SK-N-SH (cell line): ENCODE data around the gene STRA8. TPM values are rescaled to one million over a fixed set of nuclear protein-coding genes. Genes with fewer than 3 reads are reported as not detected.

Source experiments
- CTCF ChIA-PET: fragments of 300-600, 350-600 bp; formaldehyde crosslinking; extraction: SDS; loops from one replicate; lab custom pipeline; 2021; lab: Yijun Ruan, JAX
- POLR2A ChIA-PET: fragments of 350-600 bp; sonication (Branson Sonifier 250); formaldehyde crosslinking; extraction: SDS; loops from one replicate; lab custom pipeline; 2020; ENCODE audit warnings: antibody characterized with exemption, inconsistent platforms; lab: Yijun Ruan, JAX
- DNase-seq: peaks from one replicate; pipeline ENCODE4 v3.0.0; 2012
- H2AFZ ChIP-seq: fragments of 200-600 bp; sonication (generic); 2 replicates; pipeline ENCODE4 v1.8.1; 2016; ENCODE audit warnings: antibody characterized with exemption, mild to moderate bottlenecking, low read depth
- H3F3A ChIP-seq: fragments of 200-600 bp; sonication (generic); replicated peaks from 2 replicates; pipeline ENCODE3; 2016; ENCODE audit warnings: antibody characterized with exemption, mild to moderate bottlenecking; ENCODE audit not compliant: insufficient read depth
- H3K27ac ChIP-seq, 2 experiments: fragments of 200-500 bp in 1 of 2; fragments of 200-600 bp in 1 of 2; sonication (Bioruptor generic) in 1 of 2; sonication (generic), shearing (Covaris generic) in 1 of 2; 2 replicates each; pipeline versions ENCODE4 v1.5.1 to v1.6.1; 2014 to 2016; ENCODE audit warnings: low read depth in 2 of 2, inconsistent platforms in 1 of 2, low read length in 1 of 2, mild to moderate bottlenecking in 1 of 2, mixed read lengths in 1 of 2
- H3K27me3 ChIP-seq: fragments of 200-600 bp; sonication (generic), shearing (Covaris generic); 2 replicates; pipeline ENCODE4 v1.6.1; 2016; ENCODE audit warnings: mixed run types; ENCODE audit not compliant: insufficient read depth
- H3K36me3 ChIP-seq, 2 experiments: fragments of 200-500 bp in 1 of 2; fragments of 200-600 bp in 1 of 2; sonication (Bioruptor generic) in 1 of 2; sonication (generic) in 1 of 2; replicated peaks in 1 of 2; 2 replicates each; pipeline versions ENCODE3 to v1.5.1; 2014 to 2016; ENCODE audit warnings: low read length in 1 of 2, mild to moderate bottlenecking in 1 of 2; ENCODE audit not compliant: insufficient read depth in 2 of 2, control insufficient read depth in 1 of 2
- H3K4me1 ChIP-seq, 2 experiments: fragments of 200-500 bp in 1 of 2; fragments of 200-600 bp in 1 of 2; sonication (Bioruptor generic) in 1 of 2; sonication (generic), shearing (Covaris generic) in 1 of 2; 2 replicates each; pipeline versions ENCODE4 v1.5.1 to v1.6.1; 2014 to 2016; ENCODE audit warnings: low read depth in 1 of 2, low read length in 1 of 2, mixed run types in 1 of 2; ENCODE audit not compliant: insufficient read depth in 2 of 2, control insufficient read depth in 1 of 2
- H3K4me2 ChIP-seq: fragments of 200-600 bp; sonication (generic), shearing (Covaris generic); 2 replicates; pipeline ENCODE4 v1.6.1; 2017; ENCODE audit warnings: mixed run types
- H3K4me3 ChIP-seq, 2 experiments: fragments of 200-500 bp in 1 of 2; fragments of 200-600 bp in 1 of 2; sonication (Bioruptor generic) in 1 of 2; sonication (generic), shearing (Covaris generic) in 1 of 2; 2 replicates each; pipeline versions ENCODE4 v1.5.1 to v1.8.1; 2014 to 2016; ENCODE audit warnings: low read depth in 2 of 2, inconsistent platforms in 1 of 2, low read length in 1 of 2, mild to moderate bottlenecking in 1 of 2, mixed read lengths in 1 of 2, moderate library complexity in 1 of 2
- H3K79me2 ChIP-seq: fragments of 200-600 bp; sonication (generic); 2 replicates; pipeline ENCODE4 v1.8.1; 2017; ENCODE audit warnings: mild to moderate bottlenecking; ENCODE audit not compliant: insufficient read depth
- H3K9ac ChIP-seq: fragments of 200-600 bp; sonication (generic); 2 replicates; pipeline ENCODE4 v1.6.1; 2017; ENCODE audit warnings: mixed run types
- H3K9me2 ChIP-seq: fragments of 200-600 bp; sonication (generic); 2 replicates; pipeline ENCODE4 v1.6.1; 2017; ENCODE audit warnings: mixed run types
- H3K9me3 ChIP-seq: fragments of 200-600 bp; sonication (generic); 2 replicates; pipeline ENCODE4 v1.6.1; 2017; ENCODE audit warnings: mixed run types, mild to moderate bottlenecking, moderate library complexity
- H4K20me1 ChIP-seq: fragments of 200-600 bp; sonication (generic); 2 replicates; pipeline ENCODE4 v1.6.1; 2017; ENCODE audit warnings: mild to moderate bottlenecking, mixed run types; ENCODE audit not compliant: insufficient read depth
- FOXJ3 ChIP-seq: sonication (generic); formaldehyde crosslinking; IDR thresholded peaks from 2 replicates; pipeline ENCODE4 v1.5.1; 2020; ENCODE audit warnings: mild to moderate bottlenecking, missing genetic modification reagents
- GABPA ChIP-seq: IDR thresholded peaks from 2 replicates; pipeline ENCODE4 v1.4.0; 2012; ENCODE audit warnings: low read depth, mild to moderate bottlenecking
- JUND ChIP-seq: IDR thresholded peaks from 2 replicates; pipeline ENCODE4 v1.4.0; 2012
- RCOR1 ChIP-seq: fragments of 150-350 bp; IDR thresholded peaks from 2 replicates; pipeline ENCODE4 v1.6.1; 2017; ENCODE audit warnings: antibody characterized with exemption, low read length
- SMC3 ChIP-seq: IDR thresholded peaks from 2 replicates; pipeline ENCODE4 v1.6.1; 2012; ENCODE audit warnings: low read depth, low read length, improper control_type of control experiment
- TAF1 ChIP-seq: IDR thresholded peaks from 2 replicates; pipeline ENCODE4 v1.6.1; 2012; ENCODE audit warnings: low read depth, mild to moderate bottlenecking, low read length, moderate library complexity, borderline replicate concordance
- TCF12 ChIP-seq: IDR thresholded peaks from 2 replicates; pipeline ENCODE4 v1.4.0; 2012
- TEAD4 ChIP-seq: IDR thresholded peaks from 2 replicates; pipeline ENCODE4 v1.4.0; 2012; ENCODE audit warnings: mild to moderate bottlenecking, borderline replicate concordance; ENCODE audit not compliant: insufficient read depth
- WGBS: methylation state at CpG from one replicate; pipeline ENCODE4 v1.1.6; 2017; ENCODE audit warnings: low lambda C conversion rate; 5-methylcytosine and 5-hydroxymethylcytosine counted together
- polyA plus RNA-seq, 3 experiments: library from polyadenylated mRNA; depleted of rRNA; stranded (reverse); fragments of >200 nt; gene quantifications; 2 replicates each; pipeline ENCODE4 v1.2.3, GENCODE V29; 2012
- TF ChIP-seq, protein P1 (sequence below): fragments of 150-350 bp; IDR thresholded peaks from 2 replicates; pipeline ENCODE4 v1.6.1; 2016; ENCODE audit warnings: mild to moderate bottlenecking, low read depth, low read length
- TF ChIP-seq, protein P2 (sequence below): fragments of 200-600 bp; sonication (generic); IDR thresholded peaks from 2 replicates; pipeline ENCODE4 v1.6.1; 2017; ENCODE audit warnings: antibody characterized with exemption, mild to moderate bottlenecking, moderate library complexity
- TF ChIP-seq, protein P3 (sequence below): IDR thresholded peaks from 2 replicates; pipeline ENCODE4 v1.6.1; 2012; ENCODE audit warnings: mild to moderate bottlenecking, low read depth, low read length, moderate library complexity

The STRA8 gene
- polyA plus RNA-seq, 1 of the 3 experiments (the other 2 are of a cell fraction): not detected

DNA sequence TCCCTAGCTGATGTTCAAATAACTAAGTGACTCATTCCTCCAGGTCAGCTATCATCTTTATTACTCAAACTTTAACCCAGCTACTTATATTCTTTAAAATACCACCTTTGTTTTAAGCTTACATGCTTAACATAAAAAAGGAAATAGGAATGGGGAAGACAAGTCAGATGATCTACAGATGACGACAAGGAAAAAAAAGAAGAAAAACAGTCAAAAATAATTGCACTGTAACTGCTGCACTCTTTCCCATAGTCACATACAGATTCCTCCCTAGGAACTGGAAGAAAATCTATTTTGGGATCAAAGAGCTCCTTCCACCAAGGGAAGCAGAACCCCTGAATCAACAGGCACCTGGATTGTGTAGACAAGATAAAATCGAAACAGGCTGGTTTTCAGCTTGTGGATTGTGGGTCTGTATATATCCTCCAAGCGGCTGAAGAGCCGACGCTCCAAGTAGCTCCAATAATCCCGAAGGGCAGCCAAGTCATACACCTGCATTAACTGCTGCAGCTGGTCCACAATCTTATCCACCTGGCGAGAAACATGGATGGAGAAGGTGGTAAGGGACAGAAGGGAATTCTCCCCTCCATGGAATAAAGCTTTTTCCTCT lies 24.3 kb upstream of the STRA8 start:
- Histone ChIP-seq H3K79me2 (no peaks in the 10 kb centered on the region), H3K27ac (no peak overlapping the region), H3K4me2 (no peak overlapping the region), H3K9me3 (no peaks in the 10 kb centered on the region), H3K9me2 (no peaks in the 10 kb centered on the region), H3K27me3 (no peaks in the 10 kb centered on the region), H3K36me3 (peaks cover 2 to 4% of the 10 kb centered on the region in 2 experiments), H2AFZ (no peak overlapping the region), H3K9ac (no peak overlapping the region), H3F3A (peaks cover 5% of the 10 kb centered on the region), H3K4me1 (peaks cover 0 to 6% of the 10 kb centered on the region in 2 experiments; a peak in 2 of 4 replicates), H4K20me1 (no peaks in the 10 kb centered on the region), H3K4me3 (no peak overlapping the region)
- WGBS: 79% methylated on average over 7 of the region's 7 CpGs
- TF ChIP-seq TEAD4: no peak
- TF ChIP-seq, protein P1, sequence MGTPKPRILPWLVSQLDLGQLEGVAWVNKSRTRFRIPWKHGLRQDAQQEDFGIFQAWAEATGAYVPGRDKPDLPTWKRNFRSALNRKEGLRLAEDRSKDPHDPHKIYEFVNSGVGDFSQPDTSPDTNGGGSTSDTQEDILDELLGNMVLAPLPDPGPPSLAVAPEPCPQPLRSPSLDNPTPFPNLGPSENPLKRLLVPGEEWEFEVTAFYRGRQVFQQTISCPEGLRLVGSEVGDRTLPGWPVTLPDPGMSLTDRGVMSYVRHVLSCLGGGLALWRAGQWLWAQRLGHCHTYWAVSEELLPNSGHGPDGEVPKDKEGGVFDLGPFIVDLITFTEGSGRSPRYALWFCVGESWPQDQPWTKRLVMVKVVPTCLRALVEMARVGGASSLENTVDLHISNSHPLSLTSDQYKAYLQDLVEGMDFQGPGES: no peak
- TF ChIP-seq, protein P2, sequence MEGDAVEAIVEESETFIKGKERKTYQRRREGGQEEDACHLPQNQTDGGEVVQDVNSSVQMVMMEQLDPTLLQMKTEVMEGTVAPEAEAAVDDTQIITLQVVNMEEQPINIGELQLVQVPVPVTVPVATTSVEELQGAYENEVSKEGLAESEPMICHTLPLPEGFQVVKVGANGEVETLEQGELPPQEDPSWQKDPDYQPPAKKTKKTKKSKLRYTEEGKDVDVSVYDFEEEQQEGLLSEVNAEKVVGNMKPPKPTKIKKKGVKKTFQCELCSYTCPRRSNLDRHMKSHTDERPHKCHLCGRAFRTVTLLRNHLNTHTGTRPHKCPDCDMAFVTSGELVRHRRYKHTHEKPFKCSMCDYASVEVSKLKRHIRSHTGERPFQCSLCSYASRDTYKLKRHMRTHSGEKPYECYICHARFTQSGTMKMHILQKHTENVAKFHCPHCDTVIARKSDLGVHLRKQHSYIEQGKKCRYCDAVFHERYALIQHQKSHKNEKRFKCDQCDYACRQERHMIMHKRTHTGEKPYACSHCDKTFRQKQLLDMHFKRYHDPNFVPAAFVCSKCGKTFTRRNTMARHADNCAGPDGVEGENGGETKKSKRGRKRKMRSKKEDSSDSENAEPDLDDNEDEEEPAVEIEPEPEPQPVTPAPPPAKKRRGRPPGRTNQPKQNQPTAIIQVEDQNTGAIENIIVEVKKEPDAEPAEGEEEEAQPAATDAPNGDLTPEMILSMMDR: no peak
- ChIA-PET CTCF (interaction anchor here (0.7 to 3.0 kb wide), 4 partner anchors 12 to 65 kb away, joined by 3 to 15 read pairs (median 4); partner anchors contain the start of gene CYREN), POLR2A (no interaction called here)
- no peak for DNase-seq

DNA sequence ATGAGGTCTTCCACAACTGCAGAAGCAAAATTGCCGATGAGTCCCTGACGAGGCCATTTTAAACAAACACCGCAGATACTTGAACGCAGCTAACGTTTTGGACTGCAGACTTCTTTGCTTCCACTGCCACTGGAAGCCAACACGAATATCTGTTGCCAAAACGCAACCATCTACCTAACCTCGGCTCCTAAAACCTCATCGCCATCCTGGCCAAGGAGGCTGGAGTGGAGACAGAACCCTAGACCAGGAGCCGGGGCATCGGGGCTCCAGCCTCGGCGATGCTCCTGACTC lies 22.8 kb upstream of the STRA8 start:
- Histone ChIP-seq H3K27ac (peak overlapping the region; percentile 62 to 66; a peak in 2 of 4 replicates), H4K20me1 (no peaks in the 10 kb centered on the region), H3F3A (peaks cover 5% of the 10 kb centered on the region), H3K9me2 (no peaks in the 10 kb centered on the region), H3K9me3 (no peaks in the 10 kb centered on the region), H2AFZ (peak overlapping the region; percentile 97), H3K79me2 (no peaks in the 10 kb centered on the region), H3K4me2 (peak overlapping the region; percentile 86), H3K4me3 (peak overlapping the region; percentile 92 to 99), H3K27me3 (no peaks in the 10 kb centered on the region), H3K9ac (peak overlapping the region; percentile 80), H3K36me3 (no peaks in the 10 kb centered on the region), H3K4me1 (peaks cover 0 to 6% of the 10 kb centered on the region in 2 experiments; a peak in 2 of 4 replicates)
- no peak for DNase-seq
- ChIA-PET CTCF (interaction anchor here (1.0 to 1.7 kb wide), 4 partner anchors 9 to 70 kb away, joined by 3 to 6 read pairs (median 5); partner anchors contain the start of gene CYREN), POLR2A (interaction anchor here (1.0 to 2.0 kb wide), 4 partner anchors 9 to 40 kb away, joined by 3 to 8 read pairs (median 5); partner anchors contain the start of gene CYREN)
- no peak for TF ChIP-seq GABPA
- no peak for TF ChIP-seq JUND
- TF ChIP-seq FOXJ3 (CRISPR knock-in tag): no peak
- TF ChIP-seq, protein P3, sequence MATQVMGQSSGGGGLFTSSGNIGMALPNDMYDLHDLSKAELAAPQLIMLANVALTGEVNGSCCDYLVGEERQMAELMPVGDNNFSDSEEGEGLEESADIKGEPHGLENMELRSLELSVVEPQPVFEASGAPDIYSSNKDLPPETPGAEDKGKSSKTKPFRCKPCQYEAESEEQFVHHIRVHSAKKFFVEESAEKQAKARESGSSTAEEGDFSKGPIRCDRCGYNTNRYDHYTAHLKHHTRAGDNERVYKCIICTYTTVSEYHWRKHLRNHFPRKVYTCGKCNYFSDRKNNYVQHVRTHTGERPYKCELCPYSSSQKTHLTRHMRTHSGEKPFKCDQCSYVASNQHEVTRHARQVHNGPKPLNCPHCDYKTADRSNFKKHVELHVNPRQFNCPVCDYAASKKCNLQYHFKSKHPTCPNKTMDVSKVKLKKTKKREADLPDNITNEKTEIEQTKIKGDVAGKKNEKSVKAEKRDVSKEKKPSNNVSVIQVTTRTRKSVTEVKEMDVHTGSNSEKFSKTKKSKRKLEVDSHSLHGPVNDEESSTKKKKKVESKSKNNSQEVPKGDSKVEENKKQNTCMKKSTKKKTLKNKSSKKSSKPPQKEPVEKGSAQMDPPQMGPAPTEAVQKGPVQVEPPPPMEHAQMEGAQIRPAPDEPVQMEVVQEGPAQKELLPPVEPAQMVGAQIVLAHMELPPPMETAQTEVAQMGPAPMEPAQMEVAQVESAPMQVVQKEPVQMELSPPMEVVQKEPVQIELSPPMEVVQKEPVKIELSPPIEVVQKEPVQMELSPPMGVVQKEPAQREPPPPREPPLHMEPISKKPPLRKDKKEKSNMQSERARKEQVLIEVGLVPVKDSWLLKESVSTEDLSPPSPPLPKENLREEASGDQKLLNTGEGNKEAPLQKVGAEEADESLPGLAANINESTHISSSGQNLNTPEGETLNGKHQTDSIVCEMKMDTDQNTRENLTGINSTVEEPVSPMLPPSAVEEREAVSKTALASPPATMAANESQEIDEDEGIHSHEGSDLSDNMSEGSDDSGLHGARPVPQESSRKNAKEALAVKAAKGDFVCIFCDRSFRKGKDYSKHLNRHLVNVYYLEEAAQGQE: no peak
- no peak for TF ChIP-seq SMC3
- TF ChIP-seq TAF1: no peak
- no peak for TF ChIP-seq TEAD4
- TF ChIP-seq RCOR1: no peak
- no peak for TF ChIP-seq TCF12
- WGBS: 3% methylated on average over 13 of the region's 13 CpGs
